HepG2 (cell line): ENCODE results near the gene NOC2L. TPM values are rescaled to one million over a fixed set of nuclear protein-coding genes. Genes with fewer than 3 reads are reported as not detected.

Experiments
- DNMT3B ChIP-seq: conservative IDR thresholded peaks from 2 replicates; pipeline ENCODE4 v1.6.1; 2016; ENCODE audit warnings: missing biosample characterization, control low read depth
- GABPB1 ChIP-seq: IDR thresholded peaks from 2 replicates; pipeline ENCODE4 v1.6.1; 2016; ENCODE audit warnings: mild to moderate bottlenecking, missing genetic modification reagents, moderate library complexity, missing compliant biosample characterization
- HHEX ChIP-seq: IDR thresholded peaks from 2 replicates; pipeline ENCODE4 v1.6.1; 2016; ENCODE audit warnings: control low read depth
- HNF4A ChIP-seq: sonication (generic); formaldehyde crosslinking; IDR thresholded peaks from 2 replicates; pipeline ENCODE4 v1.4.0; 2020; ENCODE audit warnings: missing genetic modification reagents
- HNRNPLL ChIP-seq: fragments of 200-400 bp; formaldehyde crosslinking; IDR thresholded peaks from 2 replicates; pipeline ENCODE4 v1.6.1; 2017; ENCODE audit warnings: mild to moderate bottlenecking, low read depth, low read length; ENCODE audit not compliant: poor library complexity, severe bottlenecking
- JUND ChIP-seq: sonication (generic); formaldehyde crosslinking; IDR thresholded peaks from 2 replicates; pipeline ENCODE4 v1.8.0; 2022; ENCODE audit warnings: mild to moderate bottlenecking, missing genetic modification reagents
- MAZ ChIP-seq, 2 experiments: sonication (generic) in 1 of 2; formaldehyde crosslinking in 1 of 2; IDR thresholded peaks; 2 replicates each; pipeline versions ENCODE4 v1.5.0 to v1.6.1; 2012 to 2020; ENCODE audit warnings: low read depth in 2 of 2, mild to moderate bottlenecking in 2 of 2, borderline replicate concordance in 1 of 2, improper control_type of control experiment in 1 of 2, low read length in 1 of 2, missing genetic modification reagents in 1 of 2, moderate library complexity in 1 of 2
- MIER3 ChIP-seq: IDR thresholded peaks from 2 replicates; pipeline ENCODE4 v1.6.1; 2016; ENCODE audit warnings: missing compliant biosample characterization, borderline replicate concordance
- MZF1 ChIP-seq: sonication (generic); formaldehyde crosslinking; IDR thresholded peaks from 2 replicates; pipeline ENCODE4 v1.8.1; 2023; ENCODE audit warnings: mild to moderate bottlenecking, missing genetic modification reagents, borderline replicate concordance
- PHF20 ChIP-seq: sonication (generic); formaldehyde crosslinking; IDR thresholded peaks from 2 replicates; pipeline ENCODE4 v1.5.0; 2020; ENCODE audit warnings: mild to moderate bottlenecking, missing genetic modification reagents
- PRMT3 ChIP-seq: sonication (generic); formaldehyde crosslinking; IDR thresholded peaks from 2 replicates; pipeline ENCODE4 v1.8.1; 2022; ENCODE audit warnings: low read depth, mild to moderate bottlenecking, moderate library complexity, missing genetic modification reagents, borderline replicate concordance
- RBFOX2 ChIP-seq: fragments of 200-400 bp; formaldehyde crosslinking; IDR thresholded peaks from 2 replicates; pipeline ENCODE4 v1.6.1; 2017; ENCODE audit warnings: low read depth, mild to moderate bottlenecking, low read length
- SRSF9 ChIP-seq: fragments of 200-400 bp; formaldehyde crosslinking; IDR thresholded peaks from 2 replicates; pipeline ENCODE4 v1.6.1; 2018; ENCODE audit warnings: borderline replicate concordance, mild to moderate bottlenecking, low read depth, low read length; ENCODE audit not compliant: insufficient read depth, poor library complexity, severe bottlenecking
- YEATS4 ChIP-seq: sonication (generic); formaldehyde crosslinking; IDR thresholded peaks from 2 replicates; pipeline ENCODE4 v1.4.0; 2020; ENCODE audit warnings: missing genetic modification reagents, borderline replicate concordance
- ZBTB7B ChIP-seq: sonication (generic); formaldehyde crosslinking; IDR thresholded peaks from 2 replicates; pipeline ENCODE4 v1.4.0; 2020; ENCODE audit warnings: missing genetic modification reagents
- ZFP36L1 ChIP-seq: sonication (generic); formaldehyde crosslinking; IDR thresholded peaks from 2 replicates; pipeline ENCODE4 v1.8.0; 2022; ENCODE audit warnings: mild to moderate bottlenecking, missing genetic modification reagents, moderate library complexity
- ZFP36L2 ChIP-seq: sonication (generic); formaldehyde crosslinking; IDR thresholded peaks from 2 replicates; pipeline ENCODE4 v1.4.0; 2020; ENCODE audit warnings: missing genetic modification reagents
- ZNF232 ChIP-seq: sonication (generic); formaldehyde crosslinking; IDR thresholded peaks from 2 replicates; pipeline ENCODE4 v1.4.0; 2020; ENCODE audit warnings: missing genetic modification reagents, borderline replicate concordance
- ZNF605 ChIP-seq: sonication (generic); formaldehyde crosslinking; IDR thresholded peaks from 2 replicates; pipeline ENCODE4 v1.8.0; 2022; ENCODE audit warnings: mild to moderate bottlenecking, missing genetic modification reagents
- ZNF772 ChIP-seq: sonication (generic); formaldehyde crosslinking; IDR thresholded peaks from 2 replicates; pipeline ENCODE4 v1.5.0; 2020; ENCODE audit warnings: mild to moderate bottlenecking, missing genetic modification reagents
- ZNF777 ChIP-seq: sonication (generic); formaldehyde crosslinking; IDR thresholded peaks from 2 replicates; pipeline ENCODE4 v1.4.0; 2020; ENCODE audit warnings: missing genetic modification reagents
- polyA plus RNA-seq, 8 experiments: library from polyadenylated mRNA; depleted of rRNA in 3 of 8; stranded (reverse) in 7 of 8; unstranded in 1 of 8; fragments of >200 nt; fragmentation: Illumina TruSeq in 4 of 8; extraction: Trizol in 4 of 8; gene quantifications; 2 replicates each; pipeline versions ENCODE4 v1.2.1 to v1.2.3, GENCODE V29; 2011 to 2016; ENCODE audit warnings: low read depth in 4 of 8, missing spikeins in 1 of 8, mixed read lengths in 1 of 8; ENCODE audit not compliant: insufficient read depth in 1 of 8
- total RNA-seq, 5 experiments: library from RNA; depleted of rRNA; stranded (reverse); fragments of >200 nt; fragmentation: Illumina TruSeq; extraction: Trizol; gene quantifications; 2 replicates each; pipeline ENCODE4 v1.2.3, GENCODE V29; 2016; ENCODE audit warnings: low read depth in 1 of 5
- TF ChIP-seq, protein P1 (sequence below): sonication (generic); formaldehyde crosslinking; IDR thresholded peaks from 2 replicates; pipeline ENCODE4 v1.4.0; 2020; ENCODE audit warnings: missing genetic modification reagents, mild to moderate bottlenecking, borderline replicate concordance
- TF ChIP-seq, protein P2 (sequence below): sonication (generic); formaldehyde crosslinking; IDR thresholded peaks from 2 replicates; pipeline ENCODE4 v1.8.0; 2022; ENCODE audit warnings: missing genetic modification reagents, mild to moderate bottlenecking, inconsistent platforms, borderline replicate concordance
- TF ChIP-seq, protein P3 (sequence below): sonication (generic); formaldehyde crosslinking; conservative IDR thresholded peaks from 2 replicates; pipeline ENCODE4 v1.4.0; 2020; ENCODE audit warnings: missing genetic modification reagents

Gene NOC2L
- total and polyA plus RNA-seq, 2 of the 13 experiments (the other 11 are each of a cell fraction or from before 2014, with no cell fraction given) = 32.0 to 103 TPM

DNA sequence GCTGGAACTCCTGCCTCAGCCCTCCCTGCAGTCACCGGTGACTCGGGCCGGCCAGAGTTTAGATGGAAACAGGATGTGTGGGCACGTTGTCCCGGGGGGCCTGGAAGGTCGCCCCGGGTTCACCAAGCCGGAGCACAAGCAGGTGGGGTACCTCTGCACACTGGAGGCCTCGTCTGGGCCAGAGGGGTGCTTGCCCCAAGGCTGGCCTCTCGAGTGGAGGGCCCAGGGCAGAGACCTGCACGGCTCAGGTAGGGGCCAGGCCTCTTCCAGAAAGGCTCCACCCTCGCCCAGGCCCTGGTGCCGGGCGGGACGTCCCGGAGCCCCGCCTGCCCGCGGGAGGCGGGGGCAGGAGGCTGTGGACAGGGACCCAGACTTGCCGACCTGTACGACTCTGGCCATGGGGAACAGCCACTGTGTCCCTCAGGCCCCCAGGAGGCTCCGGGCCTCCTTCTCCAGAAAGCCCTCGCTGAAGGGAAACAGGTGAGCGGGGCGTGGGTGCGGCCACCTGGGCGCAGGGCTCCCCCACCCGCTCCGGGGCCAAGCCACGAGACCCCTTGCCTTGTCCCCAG is 7.2 kb upstream of the NOC2L start, which contains the start of gene PLEKHN1 (continued):
- no peak for TF ChIP-seq JUND (CRISPR knock-in tag)
- TF ChIP-seq PRMT3 (CRISPR knock-in tag) = no peak
- no peak for TF ChIP-seq MIER3 (CRISPR knock-in tag)
- peak; percentile 62 for TF ChIP-seq ZNF777 (CRISPR knock-in tag)
- TF ChIP-seq RBFOX2 = peak; percentile 70
- TF ChIP-seq MZF1 = no peak
- TF ChIP-seq HNRNPLL = peak; percentile 39
- TF ChIP-seq ZNF605 (CRISPR knock-in tag) = peak; percentile 86; the same call in 1 of the 2 replicates
- no peak for TF ChIP-seq HNF4A (CRISPR knock-in tag)
- TF ChIP-seq, protein P1, sequence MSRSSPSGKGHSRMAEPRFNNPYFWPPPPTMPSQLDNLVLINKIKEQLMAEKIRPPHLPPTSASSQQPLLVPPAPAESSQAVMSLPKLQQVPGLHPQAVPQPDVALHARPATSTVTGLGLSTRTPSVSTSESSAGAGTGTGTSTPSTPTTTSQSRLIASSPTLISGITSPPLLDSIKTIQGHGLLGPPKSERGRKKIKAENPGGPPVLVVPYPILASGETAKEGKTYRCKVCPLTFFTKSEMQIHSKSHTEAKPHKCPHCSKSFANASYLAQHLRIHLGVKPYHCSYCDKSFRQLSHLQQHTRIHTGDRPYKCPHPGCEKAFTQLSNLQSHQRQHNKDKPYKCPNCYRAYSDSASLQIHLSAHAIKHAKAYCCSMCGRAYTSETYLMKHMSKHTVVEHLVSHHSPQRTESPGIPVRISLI (CRISPR knock-in tag) = no peak
- TF ChIP-seq GABPB1 (CRISPR knock-in tag) = peak; percentile 54; the same call in 1 of the 2 replicates
- TF ChIP-seq, protein P2, sequence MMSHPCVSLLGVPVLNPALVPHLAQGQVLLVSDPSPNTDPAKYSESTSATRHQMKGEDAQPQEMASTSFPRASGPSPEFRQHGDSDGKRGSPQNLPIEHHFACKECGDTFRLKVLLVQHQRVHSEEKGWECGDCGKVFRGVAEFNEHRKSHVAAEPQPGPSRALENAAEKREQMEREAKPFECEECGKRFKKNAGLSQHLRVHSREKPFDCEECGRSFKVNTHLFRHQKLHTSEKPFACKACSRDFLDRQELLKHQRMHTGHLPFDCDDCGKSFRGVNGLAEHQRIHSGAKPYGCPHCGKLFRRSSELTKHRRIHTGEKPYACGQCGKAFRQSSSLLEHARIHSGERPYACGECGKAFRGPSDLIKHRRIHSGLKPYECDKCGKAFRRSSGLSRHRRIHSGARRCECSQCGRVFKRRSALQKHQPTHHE (CRISPR knock-in tag) = 0 out of 2 replicates have a peak, but pooled peaks have one; percentile 82
- TF ChIP-seq HHEX (CRISPR knock-in tag) = no peak
- TF ChIP-seq ZBTB7B (CRISPR knock-in tag) = no peak
- no peak for TF ChIP-seq ZFP36L2 (CRISPR knock-in tag)
- 0 out of 2 replicates have a peak, but pooled peaks have one; percentile 75 for TF ChIP-seq DNMT3B (CRISPR knock-in tag)
- TF ChIP-seq SRSF9 = no peak
- TF ChIP-seq ZFP36L1 (CRISPR knock-in tag) = 0 out of 2 replicates have a peak, but pooled peaks have one; percentile 11
- TF ChIP-seq PHF20 (CRISPR knock-in tag) = 0 out of 2 replicates have a peak, but pooled peaks have one; percentile 4
- TF ChIP-seq MAZ (IDR thresholded peaks at IDR 0.05; ENCODE audit: borderline replicate concordance, low read depth, low read length) = no peak
- 0 out of 2 replicates have a peak, but pooled peaks have one; percentile 33 for TF ChIP-seq MAZ (CRISPR knock-in tag; IDR thresholded peaks at IDR 0.05; ENCODE audit: low read depth)
- no peak for TF ChIP-seq ZNF232 (CRISPR knock-in tag)
- TF ChIP-seq, protein P3, sequence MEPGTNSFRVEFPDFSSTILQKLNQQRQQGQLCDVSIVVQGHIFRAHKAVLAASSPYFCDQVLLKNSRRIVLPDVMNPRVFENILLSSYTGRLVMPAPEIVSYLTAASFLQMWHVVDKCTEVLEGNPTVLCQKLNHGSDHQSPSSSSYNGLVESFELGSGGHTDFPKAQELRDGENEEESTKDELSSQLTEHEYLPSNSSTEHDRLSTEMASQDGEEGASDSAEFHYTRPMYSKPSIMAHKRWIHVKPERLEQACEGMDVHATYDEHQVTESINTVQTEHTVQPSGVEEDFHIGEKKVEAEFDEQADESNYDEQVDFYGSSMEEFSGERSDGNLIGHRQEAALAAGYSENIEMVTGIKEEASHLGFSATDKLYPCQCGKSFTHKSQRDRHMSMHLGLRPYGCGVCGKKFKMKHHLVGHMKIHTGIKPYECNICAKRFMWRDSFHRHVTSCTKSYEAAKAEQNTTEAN (CRISPR knock-in tag) = no peak
- TF ChIP-seq ZNF772 (CRISPR knock-in tag) = 0 out of 2 replicates have a peak, but pooled peaks have one; percentile 31
- TF ChIP-seq YEATS4 (CRISPR knock-in tag) = peak; percentile 59; the same call in 1 of the 2 replicates
